Peyer's patch (tissue), 4 donors: Measurements from ENCODE around the gene EPC1.

Experiments
- CTCF ChIP-seq, 6 experiments: fragments of 450-650 bp in 4 of 6; fragments of 200-600 bp in 2 of 6; sonication (generic) in 1 of 6; IDR thresholded peaks; one replicate each; pipeline ENCODE4 v1.5.1; 2017 to 2019; ENCODE audit warnings: antibody characterized with exemption in 6 of 6, mild to moderate bottlenecking in 3 of 6, moderate library complexity in 1 of 6
- POLR2A ChIP-seq, 2 donors: fragments of 450-650 bp; IDR thresholded peaks; one replicate each; pipeline ENCODE4 v1.5.1; 2017; ENCODE audit warnings: antibody characterized with exemption in 2 of 2, mild to moderate bottlenecking in 2 of 2, moderate library complexity in 2 of 2

GRCh38 chr10:32376771-32377170 is 29.8 kb upstream of the EPC1 start:
- TF ChIP-seq POLR2A (IDR thresholded peaks at IDR 0.05), result no peak
- TF ChIP-seq CTCF (IDR thresholded peaks at IDR 0.05), result no peak
